Progenitor cell of endocrine pancreas (in vitro differentiated cells): ENCODE results near the gene E4F1. TPM values are rescaled to one million over a fixed set of nuclear protein-coding genes. Genes with fewer than 3 reads are reported as not detected.

ENCODE experiments used
- DNase-seq: peaks from one replicate; pipeline ENCODE4 v3.0.0; 2021; ENCODE audit warnings: low spot score; ENCODE audit not compliant: unreplicated experiment
- H3K27ac Mint-ChIP-seq: 2 replicates; pipeline ENCODE4 v1.8.0; 2021; ENCODE audit warnings: mild to moderate bottlenecking, moderate library complexity, mixed read lengths
- H3K27me3 Mint-ChIP-seq: 2 replicates; pipeline ENCODE4 v1.8.0; 2021; ENCODE audit warnings: mixed read lengths
- H3K36me3 Mint-ChIP-seq: 2 replicates; pipeline ENCODE4 v1.8.0; 2022; ENCODE audit warnings: mixed read lengths; ENCODE audit not compliant: insufficient read depth
- H3K4me1 Mint-ChIP-seq: 2 replicates; pipeline ENCODE4 v1.8.0; 2021; ENCODE audit warnings: low read depth, mixed read lengths
- H3K4me3 Mint-ChIP-seq: 2 replicates; pipeline ENCODE4 v1.8.0; 2021; ENCODE audit warnings: low read depth, mild to moderate bottlenecking, moderate library complexity, mixed read lengths
- H3K9me3 Mint-ChIP-seq: 2 replicates; pipeline ENCODE4 v1.8.0; 2021; ENCODE audit warnings: low read depth, mixed read lengths
- total RNA-seq: library from RNA; stranded (reverse); gene quantifications from 2 replicates; pipeline ENCODE4 v1.2.1, GENCODE V29; 2021
- TF ChIP-seq, protein P1 (sequence below): fragments of 200-600 bp; sonication (generic); IDR thresholded peaks from one replicate; pipeline ENCODE4 v1.5.0; 2021; ENCODE audit warnings: antibody characterized with exemption, mild to moderate bottlenecking; ENCODE audit not compliant: unreplicated experiment

Gene E4F1
- total RNA-seq, 1 donor from 2014 or later, result 33.7 TPM

DNA sequence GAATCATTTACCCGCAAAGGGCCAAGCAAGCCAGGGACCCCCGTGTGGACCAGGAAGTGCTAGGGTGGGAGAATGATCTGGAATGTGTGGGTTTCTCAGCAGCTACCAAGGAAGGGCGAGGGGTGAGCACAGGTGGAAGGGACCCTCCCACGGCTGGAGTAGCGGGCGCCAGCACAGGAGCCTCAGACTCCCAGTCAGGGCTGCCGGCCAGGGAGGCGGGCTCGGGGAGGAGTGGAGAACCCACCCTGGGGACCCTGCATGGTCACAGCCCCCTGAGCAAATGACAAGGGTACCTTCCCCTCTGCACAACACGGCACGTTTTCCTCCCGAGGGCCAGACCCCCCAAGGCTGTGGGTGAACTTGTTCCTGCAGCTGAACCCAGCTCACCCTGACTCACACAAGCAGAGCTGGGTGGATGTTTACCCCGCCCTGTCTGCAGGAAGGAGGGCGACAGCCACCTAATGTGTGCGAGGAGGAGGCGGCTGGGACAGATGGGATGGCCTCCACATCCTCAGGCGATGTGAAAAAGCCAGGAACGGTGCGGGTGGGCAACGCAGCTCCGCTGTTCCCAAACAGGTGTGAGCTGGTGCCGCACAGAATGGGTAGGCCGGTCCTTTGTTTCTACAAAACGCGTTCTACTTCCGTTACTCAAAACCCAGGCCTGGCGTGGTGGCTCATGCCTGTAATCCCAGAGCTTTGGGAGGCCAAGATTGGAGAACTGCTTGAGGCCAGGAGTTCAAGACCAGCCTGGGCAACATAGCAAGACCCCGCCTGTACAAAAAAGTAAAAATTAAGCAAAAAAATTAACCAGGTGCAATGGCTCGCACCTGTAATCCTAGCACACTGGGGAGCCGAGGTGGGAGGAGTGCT is 21.8 kb downstream of the E4F1 start:
- Mint-ChIP-seq H3K36me3 (peaks cover 4% of the 10 kb centered on the region), H3K27ac (no peak overlapping the region)

DNA sequence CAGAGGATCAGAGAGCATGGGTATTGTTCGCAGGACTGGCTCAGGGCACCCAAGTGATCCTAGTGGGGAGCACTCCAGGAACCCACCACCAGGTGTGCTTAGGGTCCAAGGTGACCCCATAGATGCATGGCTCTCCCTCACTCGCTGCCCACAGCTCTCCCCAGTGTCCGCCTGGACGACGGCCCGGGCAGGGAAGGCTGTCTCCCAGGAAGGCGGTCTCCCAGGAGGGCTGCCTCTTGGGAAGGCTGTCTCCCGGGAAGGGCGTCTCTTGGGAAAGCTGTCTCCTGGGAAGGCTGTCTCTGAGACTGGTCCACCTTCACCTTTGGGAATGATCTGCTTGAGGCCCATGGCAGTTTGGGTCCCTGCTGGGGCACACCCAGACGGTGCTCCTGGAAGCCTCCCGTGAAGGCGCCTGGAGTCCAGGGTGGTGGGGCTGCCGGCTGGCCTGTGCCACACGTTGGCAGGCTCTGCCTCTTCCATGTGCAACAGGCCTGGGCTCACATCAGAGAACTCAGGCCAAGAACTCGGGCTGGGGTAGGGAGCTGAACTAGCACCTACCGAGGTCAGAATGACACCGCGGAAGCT is 23.0 kb downstream of the E4F1 start:
- Mint-ChIP-seq H3K9me3 (no peaks in the 10 kb centered on the region), H3K4me3 (no peak overlapping the region), H3K27me3 (no peaks in the 10 kb centered on the region), H3K4me1 (peaks cover 3% of the 10 kb centered on the region), H3K36me3 (peaks cover 4% of the 10 kb centered on the region), H3K27ac (no peak overlapping the region)
- TF ChIP-seq, protein P1, sequence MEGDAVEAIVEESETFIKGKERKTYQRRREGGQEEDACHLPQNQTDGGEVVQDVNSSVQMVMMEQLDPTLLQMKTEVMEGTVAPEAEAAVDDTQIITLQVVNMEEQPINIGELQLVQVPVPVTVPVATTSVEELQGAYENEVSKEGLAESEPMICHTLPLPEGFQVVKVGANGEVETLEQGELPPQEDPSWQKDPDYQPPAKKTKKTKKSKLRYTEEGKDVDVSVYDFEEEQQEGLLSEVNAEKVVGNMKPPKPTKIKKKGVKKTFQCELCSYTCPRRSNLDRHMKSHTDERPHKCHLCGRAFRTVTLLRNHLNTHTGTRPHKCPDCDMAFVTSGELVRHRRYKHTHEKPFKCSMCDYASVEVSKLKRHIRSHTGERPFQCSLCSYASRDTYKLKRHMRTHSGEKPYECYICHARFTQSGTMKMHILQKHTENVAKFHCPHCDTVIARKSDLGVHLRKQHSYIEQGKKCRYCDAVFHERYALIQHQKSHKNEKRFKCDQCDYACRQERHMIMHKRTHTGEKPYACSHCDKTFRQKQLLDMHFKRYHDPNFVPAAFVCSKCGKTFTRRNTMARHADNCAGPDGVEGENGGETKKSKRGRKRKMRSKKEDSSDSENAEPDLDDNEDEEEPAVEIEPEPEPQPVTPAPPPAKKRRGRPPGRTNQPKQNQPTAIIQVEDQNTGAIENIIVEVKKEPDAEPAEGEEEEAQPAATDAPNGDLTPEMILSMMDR, result no peak
- no peak for DNase-seq

More for the DNA sequence above, 21.8 kb downstream of the E4F1 start:
- TF ChIP-seq, protein P1, result no peak
- Mint-ChIP-seq H3K4me1 (no peaks in the 10 kb centered on the region), H3K4me3 (no peak overlapping the region), H3K9me3 (no peaks in the 10 kb centered on the region), H3K27me3 (no peaks in the 10 kb centered on the region)
- no peak for DNase-seq

DNA sequence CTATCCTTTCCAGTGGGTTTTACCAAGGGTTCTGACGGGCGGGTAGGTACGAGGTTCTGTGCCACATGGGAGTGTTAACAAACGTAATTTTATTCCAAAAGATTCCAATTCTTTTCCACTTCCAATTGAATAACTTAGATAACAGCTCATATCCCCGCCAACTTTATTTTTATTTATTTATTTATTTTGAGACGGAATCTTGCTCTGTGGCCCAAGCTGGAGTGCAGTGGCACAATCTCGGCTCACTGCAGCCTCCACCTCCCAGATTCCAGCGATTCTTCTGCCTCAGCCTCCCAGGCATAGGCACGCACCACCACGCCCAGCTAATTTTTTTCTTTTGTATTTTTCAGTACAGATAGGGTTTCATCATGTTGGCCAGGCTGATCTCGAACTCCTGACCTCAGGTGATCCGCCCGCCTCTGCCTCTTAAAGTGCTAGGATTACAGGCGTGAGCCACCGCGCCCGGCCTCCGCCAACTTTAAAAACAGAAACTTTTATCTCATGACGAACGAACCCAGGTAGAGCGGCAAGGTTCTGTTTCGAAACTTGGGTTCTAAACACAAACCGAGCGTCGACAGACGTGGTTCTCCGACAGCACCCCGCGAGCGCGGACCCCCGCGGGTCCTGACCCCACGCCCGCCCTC is 27.4 kb downstream of the E4F1 start:
- no peaks in the 10 kb centered on the region for H3K9me3 Mint-ChIP-seq
- peak overlapping the region; percentile 92 for H3K27ac Mint-ChIP-seq
- H3K4me3 Mint-ChIP-seq, result peak overlapping the region; percentile 83
- H3K36me3 Mint-ChIP-seq, result peaks cover 14% of the 10 kb centered on the region
- peaks cover 7% of the 10 kb centered on the region for H3K4me1 Mint-ChIP-seq
- no peaks in the 10 kb centered on the region for H3K27me3 Mint-ChIP-seq
- DNase-seq, result no peak
- TF ChIP-seq, protein P1, result no peak

DNA sequence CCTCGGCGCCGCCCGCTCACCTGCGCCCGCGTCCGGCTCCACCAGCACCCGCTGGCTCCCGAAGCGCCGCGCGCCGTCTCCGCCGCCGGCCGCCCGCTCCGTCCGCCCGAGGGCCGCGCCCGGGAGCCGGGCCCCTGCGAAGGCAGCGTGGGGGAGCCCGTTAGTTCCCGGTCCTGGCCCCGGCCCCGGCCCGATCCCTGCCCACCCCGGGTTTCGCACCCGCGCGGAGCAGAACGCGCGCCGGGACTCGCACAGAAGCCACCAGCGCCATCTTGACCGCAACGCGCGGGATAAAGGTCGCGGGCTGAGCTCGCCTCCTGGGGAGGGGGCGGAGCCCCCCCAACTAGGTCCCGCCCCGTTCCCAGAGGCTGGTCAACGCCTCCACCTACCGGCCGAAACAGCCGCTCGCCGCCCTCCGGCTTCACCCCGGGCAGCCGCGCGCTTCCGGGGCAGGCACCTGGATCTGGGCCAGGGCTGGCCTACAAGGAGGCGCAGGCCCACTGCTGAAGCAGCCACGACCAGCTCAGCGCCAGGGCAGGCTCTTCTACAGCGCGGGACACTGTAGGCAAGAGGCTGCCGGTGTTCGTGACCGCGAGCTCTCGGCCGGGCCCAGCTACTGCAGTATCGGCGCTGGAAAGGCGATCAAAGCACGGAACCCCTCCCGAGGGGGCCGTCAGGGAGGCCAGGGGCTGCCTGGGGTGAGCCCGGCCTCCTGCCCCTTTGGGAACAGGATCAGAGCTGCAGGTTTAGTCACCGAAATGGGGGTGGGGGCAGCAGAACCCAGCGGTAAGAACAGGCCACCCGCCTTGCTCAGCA is 28.1 kb downstream of the E4F1 start, which contains the start of gene ECI1:
Gene ECI1, minus strand, starts transcription at position 292 of the 816 bp plus-strand sequence. Its CDS starts 21 bp downstream, at position 271.
- Mint-ChIP-seq H3K4me3 (peak within 1 kb of the TSS; percentile 83), H3K27me3 (no peaks in the 10 kb centered on the region), H3K4me1 (peaks cover 7% of the 10 kb centered on the region), H3K9me3 (no peaks in the 10 kb centered on the region), H3K36me3 (peaks cover 18% of the 10 kb centered on the region), H3K27ac (peak within 1 kb of the TSS; percentile 95)
- peak; percentile 89 for DNase-seq
- TF ChIP-seq, protein P1, result peak; percentile 63

DNA sequence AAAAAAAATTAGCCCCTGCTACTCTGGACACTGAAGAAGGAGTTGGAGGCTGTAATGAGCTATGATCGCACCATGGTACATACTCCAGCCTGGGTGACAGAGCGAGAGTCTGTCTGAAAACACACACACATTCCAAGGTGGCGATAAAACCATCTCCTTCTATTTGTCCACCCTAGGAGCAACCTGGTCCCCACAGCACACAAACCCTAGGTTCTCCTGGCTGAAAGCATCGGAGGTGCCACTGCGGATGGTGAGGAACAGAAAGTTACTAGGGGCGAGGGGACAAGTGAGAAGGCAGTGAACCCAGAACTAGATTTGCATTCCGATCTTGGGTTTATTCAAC is 29.4 kb downstream of the E4F1 start:
- peaks cover 7% of the 10 kb centered on the region for H3K4me1 Mint-ChIP-seq

More for the DNA sequence above, 29.4 kb downstream of the E4F1 start:
- H3K27me3 Mint-ChIP-seq, result no peaks in the 10 kb centered on the region
- H3K9me3 Mint-ChIP-seq, result no peaks in the 10 kb centered on the region
- H3K36me3 Mint-ChIP-seq, result peaks cover 21% of the 10 kb centered on the region
- no peak overlapping the region for H3K4me3 Mint-ChIP-seq
- DNase-seq, result no peak
- H3K27ac Mint-ChIP-seq, result peak overlapping the region; percentile 69
- TF ChIP-seq, protein P1, result no peak
